GM18511 (cell line): ENCODE data around the gene LGALS3.

Experiments
- ATAC-seq: cut with Tn5 transposase; IDR thresholded peaks from one replicate; pipeline ENCODE4 v1.9.1; 2021; ENCODE audit warnings: mild to moderate bottlenecking, moderate library complexity; ENCODE audit not compliant: unreplicated experiment

The LGALS3 gene

DNA sequence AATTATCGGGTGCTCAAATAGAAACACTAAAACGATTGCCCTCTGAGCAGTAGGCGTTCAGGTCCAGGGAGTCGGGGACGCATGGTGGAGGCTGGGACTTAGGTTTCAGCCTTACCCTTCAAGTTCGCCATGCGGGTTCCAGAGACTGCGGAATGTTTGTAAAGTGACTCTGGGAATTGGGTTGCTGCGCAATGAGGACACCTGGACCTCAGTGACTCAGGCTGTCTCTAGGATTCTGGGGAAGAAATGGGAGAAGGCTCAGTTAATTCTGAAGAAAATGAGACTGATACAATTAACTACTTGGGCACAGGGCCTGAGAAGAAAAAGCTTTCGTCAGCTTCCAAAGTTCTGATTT is 1.1 kb downstream of the LGALS3 start:
- ATAC-seq = no peak

- no peak for ATAC-seq
These were observed 2.5 kb downstream of the LGALS3 start for GRCh38 chr14:55131370-55132137.

GRCh38 chr14:55133416-55133815 is 4.4 kb downstream of the LGALS3 start:
- ATAC-seq = no peak

GRCh38 chr14:55136241-55136640 is 7.2 kb downstream of the LGALS3 start:
- no peak for ATAC-seq

DNA sequence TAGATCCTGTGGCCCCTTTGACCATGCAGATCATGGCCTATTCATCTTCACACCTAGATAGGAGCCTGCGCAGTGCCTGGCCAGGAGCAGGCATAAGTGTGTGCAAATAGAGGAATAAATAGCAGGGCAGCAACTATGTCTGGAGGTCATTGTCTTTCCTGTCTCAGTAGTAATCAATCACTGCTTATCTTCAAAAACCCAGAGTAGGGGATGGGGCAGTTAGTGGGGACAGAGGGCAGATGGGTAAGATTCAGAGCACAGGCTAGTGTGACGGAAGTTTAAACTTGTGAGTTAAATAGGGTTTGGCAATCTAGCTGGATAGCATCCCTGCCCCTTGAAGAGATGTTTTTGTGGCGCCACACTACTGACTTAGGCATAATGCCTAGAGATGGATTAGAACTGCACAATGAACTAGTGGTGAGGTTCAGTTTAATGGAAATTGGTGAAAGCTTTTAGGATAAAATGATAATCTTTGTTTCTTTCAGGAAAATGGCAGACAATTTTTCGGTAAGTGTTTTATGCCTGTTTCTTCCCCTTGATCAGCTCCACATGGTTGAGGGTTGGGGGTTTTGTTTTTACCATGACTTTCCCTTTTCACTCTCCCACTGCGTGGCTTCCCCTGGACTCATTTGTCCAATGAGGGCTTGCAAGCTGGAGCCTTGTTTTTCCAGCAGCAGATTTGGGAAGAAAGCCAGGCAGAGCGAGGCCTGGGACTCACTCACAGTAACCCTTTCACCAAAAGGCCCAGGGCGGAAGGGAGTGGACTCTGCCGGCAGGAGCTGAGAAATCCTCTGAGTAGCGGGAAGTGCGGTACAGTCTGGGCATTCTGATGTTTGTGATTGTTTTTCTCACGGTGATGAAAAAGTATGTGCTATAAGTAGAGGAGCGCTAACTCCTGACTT is 8.1 kb downstream of the LGALS3 start:
- ATAC-seq = no peak

DNA sequence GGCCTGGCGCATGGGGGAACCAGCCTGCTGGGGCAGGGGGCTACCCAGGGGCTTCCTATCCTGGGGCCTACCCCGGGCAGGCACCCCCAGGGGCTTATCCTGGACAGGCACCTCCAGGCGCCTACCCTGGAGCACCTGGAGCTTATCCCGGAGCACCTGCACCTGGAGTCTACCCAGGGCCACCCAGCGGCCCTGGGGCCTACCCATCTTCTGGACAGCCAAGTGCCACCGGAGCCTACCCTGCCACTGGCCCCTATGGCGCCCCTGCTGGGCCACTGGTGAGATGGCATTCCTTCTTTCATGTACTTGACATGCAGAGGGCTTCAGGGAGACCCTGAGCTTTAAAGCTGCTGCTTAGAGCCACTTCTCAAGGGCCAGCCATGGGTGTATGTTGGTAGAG is 9.0 kb downstream of the LGALS3 start:
- ATAC-seq = no peak

GRCh38 chr14:55139141-55139540 is 10.1 kb downstream of the LGALS3 start:
- no peak for ATAC-seq

DNA sequence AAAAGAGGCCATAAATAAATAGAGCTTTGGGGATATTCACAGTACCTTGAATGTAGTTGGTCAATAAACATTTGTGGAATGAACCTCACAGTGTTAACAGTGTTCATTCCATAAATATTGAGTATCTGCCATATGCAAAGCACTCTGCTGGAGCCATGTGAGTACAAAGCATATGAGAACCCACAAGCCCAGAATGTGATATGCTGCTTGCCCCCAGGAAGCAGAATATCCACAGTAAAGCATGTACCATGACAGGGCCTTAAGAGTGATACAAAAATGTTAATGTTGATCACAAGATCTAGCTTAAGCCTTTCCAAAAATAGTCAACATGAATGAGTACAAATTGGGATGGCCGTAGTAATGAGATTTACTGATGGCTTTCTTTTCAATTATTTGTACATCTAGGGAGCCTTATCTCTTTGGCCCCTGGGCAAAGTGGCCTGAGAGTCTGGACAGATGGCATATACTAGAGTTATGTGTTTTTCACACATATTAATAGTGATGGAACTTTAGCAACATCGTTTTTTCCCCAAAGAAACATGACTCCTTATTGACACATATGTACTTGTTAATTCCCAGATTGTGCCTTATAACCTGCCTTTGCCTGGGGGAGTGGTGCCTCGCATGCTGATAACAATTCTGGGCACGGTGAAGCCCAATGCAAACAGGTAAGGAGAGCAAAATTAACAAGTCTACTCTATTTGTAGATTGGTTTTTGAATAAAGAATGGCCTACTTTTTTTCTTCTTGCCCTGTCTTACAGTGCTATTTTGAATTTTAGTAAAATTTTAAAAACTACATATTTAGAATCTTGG is 10.9 kb downstream of the LGALS3 start:
- ATAC-seq = no peak

- no peak for ATAC-seq
These were observed 12.8 kb downstream of the LGALS3 start for GRCh38 chr14:55141825-55142224.

DNA sequence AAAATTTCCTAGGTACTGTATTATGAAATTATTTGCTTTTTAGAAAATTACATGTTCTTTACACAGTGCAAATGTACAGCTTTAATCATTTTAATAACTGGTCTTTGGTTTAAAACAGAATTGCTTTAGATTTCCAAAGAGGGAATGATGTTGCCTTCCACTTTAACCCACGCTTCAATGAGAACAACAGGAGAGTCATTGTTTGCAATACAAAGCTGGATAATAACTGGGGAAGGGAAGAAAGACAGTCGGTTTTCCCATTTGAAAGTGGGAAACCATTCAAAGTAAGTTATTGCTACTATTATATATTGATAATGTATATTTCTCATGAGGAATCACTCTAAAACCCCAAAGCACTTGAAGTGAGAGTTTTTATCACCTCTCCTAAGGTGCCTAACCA is 13.4 kb downstream of the LGALS3 start:
- no peak for ATAC-seq

- ATAC-seq = no peak
These were observed 17.4 kb downstream of the LGALS3 start for GRCh38 chr14:55146425-55146824.

DNA sequence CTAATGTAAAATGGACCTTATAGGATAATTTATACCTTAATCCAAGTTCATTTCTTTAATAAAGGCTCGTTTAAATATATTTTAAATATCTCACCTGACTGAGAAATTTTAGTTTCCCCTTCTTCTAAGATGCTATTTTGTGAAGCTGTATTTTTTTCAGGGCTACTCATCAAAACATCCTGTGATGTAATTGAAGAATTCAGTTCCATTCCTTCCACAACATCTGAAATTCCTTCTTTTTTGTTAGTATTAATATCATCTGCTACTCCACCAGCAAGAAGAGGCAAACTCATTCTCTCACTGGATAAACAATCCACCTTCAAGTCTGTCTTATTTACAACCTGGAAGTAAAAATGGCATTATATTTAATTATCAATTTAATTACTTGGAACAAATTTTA is 22.5 kb downstream of the LGALS3 start:
- no peak for ATAC-seq

DNA sequence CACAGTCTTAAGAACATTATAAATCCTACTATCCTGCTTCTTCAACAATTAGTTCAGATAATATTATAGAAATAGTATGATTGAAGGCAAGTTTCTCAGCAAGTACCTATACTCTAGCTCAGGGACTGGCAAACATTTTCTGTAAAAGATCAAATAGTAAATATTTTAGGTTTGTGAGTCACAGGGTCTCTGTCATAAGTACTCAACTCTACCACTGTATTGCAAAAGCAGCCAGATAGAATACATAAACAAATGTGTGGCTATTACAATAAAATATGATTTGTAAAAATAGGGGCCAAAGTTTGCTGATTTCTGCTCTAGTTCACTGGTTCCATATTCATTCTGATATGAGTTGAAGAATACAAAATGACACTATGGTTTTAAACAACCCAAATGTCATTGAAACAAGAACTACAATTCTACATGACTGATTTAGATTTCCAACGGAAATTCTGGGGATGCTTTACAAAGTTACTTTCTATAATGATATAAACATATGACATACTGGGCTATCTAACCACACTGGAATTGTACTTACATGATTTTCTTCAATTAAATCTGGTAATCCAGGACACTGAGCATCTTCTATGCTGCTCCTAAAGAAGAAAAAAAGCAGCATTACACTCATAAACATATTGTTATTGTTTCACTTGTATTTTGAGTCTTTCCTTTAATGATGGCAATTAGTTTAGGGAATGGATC is 23.2 kb downstream of the LGALS3 start:
- no peak for ATAC-seq

- ATAC-seq = no peak
These were observed 24.9 kb downstream of the LGALS3 start for GRCh38 chr14:55153951-55154350.

DNA sequence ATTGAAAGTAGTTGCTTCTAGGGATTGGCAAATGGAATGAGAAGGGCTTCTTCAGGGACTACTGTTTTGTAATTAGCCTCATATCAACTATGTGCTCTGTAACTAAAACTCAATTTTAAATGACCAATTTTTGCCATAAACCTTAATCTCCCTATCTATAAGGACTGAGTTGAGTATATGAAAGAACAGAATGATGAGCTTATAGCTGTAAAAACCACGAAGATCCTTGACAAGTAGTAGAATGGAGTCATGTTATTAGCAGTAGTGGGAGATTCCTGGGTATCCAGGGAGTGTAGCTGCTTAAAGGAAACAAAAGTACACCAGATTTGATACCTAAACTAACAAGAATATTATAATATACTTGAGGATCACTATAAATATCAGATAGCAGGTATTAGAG is 28.0 kb downstream of the LGALS3 start:
- no peak for ATAC-seq

DNA sequence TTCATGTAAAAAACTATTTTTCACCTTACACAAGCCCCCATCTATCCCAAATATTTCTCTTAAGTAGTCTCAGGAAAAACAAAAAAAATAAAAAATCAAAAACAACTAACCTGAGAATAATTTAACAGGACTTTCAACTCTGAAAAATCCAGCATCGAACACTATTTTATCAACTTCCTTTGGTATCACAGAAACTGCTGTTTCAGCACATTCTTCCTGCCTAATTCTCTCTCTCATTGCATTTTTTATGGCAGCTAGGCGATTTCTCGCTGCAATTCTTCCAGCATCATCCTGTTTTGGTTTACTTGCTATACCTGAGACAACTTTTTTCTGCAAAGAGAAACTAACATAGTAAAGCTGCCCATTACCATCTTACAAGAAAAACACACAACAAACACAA is 29.4 kb downstream of the LGALS3 start:
- ATAC-seq = no peak

GRCh38 chr14:55160989-55161388 is 31.9 kb downstream of the LGALS3 start:
- no peak for ATAC-seq

- no peak for ATAC-seq
These were observed 41.5 kb downstream of the LGALS3 start for GRCh38 chr14:55170526-55170925.

DNA sequence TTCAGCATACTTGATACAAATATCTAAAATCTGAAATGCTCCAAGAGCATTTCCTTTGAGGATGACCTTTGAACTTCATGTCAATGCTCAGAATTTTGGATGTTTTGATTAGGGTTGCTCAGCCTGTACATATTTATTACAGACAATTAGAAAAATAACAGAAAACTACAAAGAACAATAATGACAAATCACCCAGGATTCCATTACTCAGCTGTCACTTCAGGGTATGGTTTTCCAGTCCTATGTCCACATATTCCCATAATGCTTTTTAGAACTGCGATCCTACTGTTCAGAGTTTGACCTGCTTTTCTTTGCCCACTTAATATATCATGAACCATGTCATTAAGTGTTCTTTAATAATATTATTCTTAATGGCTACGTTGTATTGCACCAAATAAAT is 51.0 kb downstream of the LGALS3 start:
- no peak for ATAC-seq

DNA sequence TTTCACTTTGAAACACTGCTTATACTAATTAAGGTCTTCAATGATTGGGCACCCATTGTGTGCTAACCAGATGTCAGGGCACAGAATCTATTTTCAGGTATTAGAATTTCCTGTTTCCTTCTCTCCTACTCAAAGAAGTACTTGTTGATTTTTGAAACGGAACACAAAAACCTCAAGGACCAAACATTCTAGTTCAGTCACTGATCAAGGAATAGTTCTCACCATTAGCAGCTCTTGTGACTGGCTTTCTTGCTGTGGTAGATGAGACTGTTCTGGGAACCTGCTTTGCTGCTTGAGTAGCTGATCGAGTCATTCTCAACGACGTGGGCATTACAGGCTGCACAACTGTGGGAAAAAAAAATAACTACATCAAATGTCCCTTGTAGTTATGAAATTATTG is 51.4 kb downstream of the LGALS3 start:
- peak; percentile 88 for ATAC-seq
